Amniotic epithelial cell (primary cell): ENCODE measurements around the gene TRERF1.

Source experiments
- DNase-seq: peaks from one replicate; pipeline ENCODE4 v3.0.0-alpha.2; 2010; ENCODE audit warnings: low read depth

TRERF1 gene

GRCh38 chr6:42190554-42191183 is 261.1 kb downstream of the TRERF1 start:
- peak; percentile 86 for DNase-seq

- no peak for DNase-seq
Measured at GRCh38 chr6:42188406-42188805, 263.3 kb downstream of the TRERF1 start.

- DNase-seq, result no peak
Measured at GRCh38 chr6:42185597-42185996, 266.1 kb downstream of the TRERF1 start.

- DNase-seq, result no peak
Measured at GRCh38 chr6:42184475-42184874, 267.3 kb downstream of the TRERF1 start.

GRCh38 chr6:42182101-42182500 is 269.6 kb downstream of the TRERF1 start:
- no peak for DNase-seq

- DNase-seq, result no peak
Measured at GRCh38 chr6:42179945-42180313, 271.8 kb downstream of the TRERF1 start.

GRCh38 chr6:42179261-42179944 is 272.3 kb downstream of the TRERF1 start:
- DNase-seq, result no peak

- no peak for DNase-seq
Measured at GRCh38 chr6:42177514-42178364, 274.0 kb downstream of the TRERF1 start.

- DNase-seq, result no peak
Measured at GRCh38 chr6:42176981-42177380, 274.7 kb downstream of the TRERF1 start.

GRCh38 chr6:42175860-42176259 is 275.9 kb downstream of the TRERF1 start:
- DNase-seq, result no peak
